K562 (cell line): ENCODE results near the gene CBS. TPM values are rescaled to one million over a fixed set of nuclear protein-coding genes. Genes with fewer than 3 reads are reported as not detected.
"Not testable (repeated sequence)": the region's sequence is repeated elsewhere in the genome, so short reads cannot be mapped to it uniquely, and the experiment has no call there.

Experiments used
- ATAC-seq: fragments of 200-7000 bp; cut with Tn5 transposase; 3 replicates; pipeline ENCODE4 v1.9.1; 2020; ENCODE audit warnings: moderate library complexity
- BruUV-seq: library from RNA; stranded (reverse); fragments of 400-500 nt; replicated peaks from 2 replicates; lab custom pipeline; 2021; lab: Mats Ljungman, UMichigan
- CTCF ChIA-PET: fragments of 300-600 bp; formaldehyde crosslinking; extraction: SDS; loops from one replicate; lab custom pipeline; 2021; ENCODE audit warnings: low intra/inter-chr PET ratio; lab: Yijun Ruan, JAX
- POLR2A ChIA-PET: fragments of 300-600, 350-650 bp; sonication (Branson Sonifier 250); formaldehyde crosslinking; extraction: SDS; loops from one replicate; lab custom pipeline; 2021; ENCODE audit warnings: antibody characterized with exemption, inconsistent platforms; lab: Yijun Ruan, JAX
- DNase-seq, 4 experiments: peaks; one replicate each; pipeline versions ENCODE4 v3.0.0 to v3.0.0-alpha.2; 2011 to 2018; ENCODE audit warnings: low spot score in 3 of 4, mixed read lengths in 3 of 4; ENCODE audit errors: extremely low read depth in 1 of 4
- FAIRE-seq: peaks from 2 replicates; lab custom pipeline; 2011; peaks lifted over from hg19 to GRCh38; lab: Jason Lieb, UNC
- H2AFZ ChIP-seq: 2 replicates; pipeline ENCODE4 v1.6.0; 2011; ENCODE audit warnings: low read depth, low read length, control low read depth, inconsistent platforms
- H3K27ac ChIP-seq: fragments of 200-600 bp; 3 replicates; pipeline ENCODE4 v1.8.0; 2011; ENCODE audit warnings: low read depth, mild to moderate bottlenecking, control low read depth, inconsistent platforms, low read length, moderate library complexity, mixed read lengths; ENCODE audit errors: extremely low read depth
- H3K27me3 ChIP-seq, 2 experiments: fragments of 300-600 bp in 1 of 2; 2 replicates in 1 of 2; 3 replicates in 1 of 2; pipeline versions ENCODE4 v1.6.0 to v1.8.0; 2011; ENCODE audit warnings: inconsistent platforms in 2 of 2, low read length in 2 of 2, mild to moderate bottlenecking in 1 of 2, mixed read lengths in 1 of 2, moderate library complexity in 1 of 2; ENCODE audit not compliant: control insufficient read depth in 2 of 2, insufficient read depth in 2 of 2
- H3K36me3 ChIP-seq: fragments of 300-600 bp; 3 replicates; pipeline ENCODE4 v1.8.0; 2011; ENCODE audit warnings: mild to moderate bottlenecking, low read length, inconsistent platforms; ENCODE audit not compliant: control insufficient read depth, insufficient read depth
- H3K4me1 ChIP-seq, 2 experiments: fragments of 200-600 bp in 1 of 2; replicated peaks in 1 of 2; 2 replicates in 1 of 2; 3 replicates in 1 of 2; pipeline versions ENCODE4 v1.5.1 to v1.8.0; 2011; ENCODE audit warnings: inconsistent platforms in 2 of 2, low read length in 2 of 2, mild to moderate bottlenecking in 1 of 2, mixed read lengths in 1 of 2, moderate library complexity in 1 of 2; ENCODE audit not compliant: control insufficient read depth in 2 of 2, insufficient read depth in 2 of 2
- H3K4me2 ChIP-seq: 2 replicates; pipeline ENCODE4 v1.6.1; 2011; ENCODE audit warnings: low read length, control low read depth, inconsistent platforms, mixed read lengths; ENCODE audit not compliant: insufficient read depth
- H3K4me3 ChIP-seq: fragments of 200-600 bp; sonication (generic), shearing (Covaris generic); 2 replicates; pipeline ENCODE4 v1.5.1; 2016; ENCODE audit warnings: control low read depth, inconsistent platforms
- H3K79me2 ChIP-seq: fragments of 200-600 bp; 3 replicates; pipeline ENCODE4 v1.8.0; 2011; ENCODE audit warnings: low read length, inconsistent platforms; ENCODE audit not compliant: control insufficient read depth, insufficient read depth
- H3K9ac ChIP-seq, 2 experiments: 2 replicates each; pipeline versions ENCODE4 v1.6.0 to v1.6.1; 2011; ENCODE audit warnings: low read depth in 2 of 2, low read length in 2 of 2, control low read depth in 1 of 2, inconsistent platforms in 1 of 2, mild to moderate bottlenecking in 1 of 2, mixed read lengths in 1 of 2; ENCODE audit not compliant: insufficient read depth in 1 of 2
- H3K9me1 ChIP-seq: one replicate; pipeline ENCODE4 v1.6.0; 2011; ENCODE audit warnings: inconsistent platforms, mild to moderate bottlenecking, low read length, moderate library complexity; ENCODE audit not compliant: control insufficient read depth, insufficient read depth
- H3K9me3 ChIP-seq: replicated peaks from 2 replicates; pipeline ENCODE4 v1.5.1; 2011; ENCODE audit warnings: low read depth, low read length, inconsistent platforms; ENCODE audit not compliant: control insufficient read depth, insufficient read depth
- H4K20me1 ChIP-seq: replicated peaks from 2 replicates; pipeline ENCODE4 v1.6.1; 2011; ENCODE audit warnings: low read length, inconsistent platforms, mixed read lengths; ENCODE audit not compliant: control insufficient read depth, insufficient read depth
- RBFOX2 ChIP-seq: fragments of 200-400 bp; formaldehyde crosslinking; IDR thresholded peaks from 2 replicates; pipeline ENCODE4 v1.6.1; 2017; ENCODE audit warnings: low read depth, mild to moderate bottlenecking, low read length, moderate library complexity
- WGBS: fragments of 100-300 bp; shearing (Covaris generic); methylation state at CpG from one replicate; pipeline ENCODE4 v1.1.6; 2016; ENCODE audit warnings: low coverage, mixed read lengths; ENCODE audit not compliant: insufficient coverage; ENCODE audit errors: missing lambda C conversion rate; 5-methylcytosine and 5-hydroxymethylcytosine counted together
- in situ Hi-C: fragments of 300-500 bp; cut with MboI; formaldehyde crosslinking; loops from 4 replicates; pipeline ENCODE4 v1.15.0; 2018; ENCODE audit warnings: inconsistent platforms, mixed read lengths
- intact Hi-C: fragments of 100-400 bp; cut with micrococcal nuclease; formaldehyde crosslinking; loops from 2 replicates; pipeline ENCODE4 v1.14.2; 2022
- polyA plus RNA-seq, 8 experiments: library from polyadenylated mRNA; depleted of rRNA in 4 of 8; stranded (reverse) in 5 of 8; unstranded in 3 of 8; fragments of >200 nt; fragmentation: Nextera tagmentation in 2 of 8; fragmentation: Illumina TruSeq in 1 of 8; extraction: Ambion mirVana in 2 of 8; extraction: Trizol in 1 of 8; gene quantifications; 2 replicates each; pipeline versions ENCODE4 v1.2.1 to v1.2.3, GENCODE V29; 2011 to 2014; ENCODE audit warnings: inconsistent platforms in 1 of 8, missing spikeins in 1 of 8
- total RNA-seq, 7 experiments: library from RNA; depleted of rRNA in 6 of 7; stranded (reverse); fragments of >200 nt in 6 of 7; fragmentation: Illumina TruSeq in 2 of 7; extraction: Trizol in 2 of 7; gene quantifications; 2 replicates each; pipeline versions ENCODE4 v1.2.1 to v1.2.3, GENCODE V29; 2011 to 2021; ENCODE audit warnings: low replicate concordance in 1 of 7

The CBS gene
- total and polyA plus RNA-seq, 9 of the 15 experiments (the other 6 are each of a cell fraction or from before 2014, with no cell fraction given) = 4.6 to 472 (median 152) TPM

DNA sequence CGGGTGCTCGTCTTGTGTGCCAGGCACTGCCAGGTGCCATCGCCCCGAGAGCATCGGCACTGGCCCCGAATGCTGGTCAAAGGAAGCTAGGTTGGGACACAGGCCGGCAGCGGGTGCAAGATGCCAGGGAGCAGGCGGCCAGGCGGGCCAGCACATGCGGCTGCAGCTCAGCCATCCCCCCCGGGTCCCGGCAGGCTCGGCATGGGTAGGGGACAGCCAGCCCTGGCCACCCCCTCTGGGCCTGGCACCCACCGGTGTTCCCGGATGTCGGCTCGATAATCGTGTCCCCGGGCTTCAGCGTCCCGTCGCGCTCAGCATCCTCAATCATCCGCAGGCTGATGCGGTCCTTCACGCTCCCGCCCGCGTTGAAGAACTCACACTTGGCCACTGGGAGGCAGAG is 9.6 kb downstream of the CBS start:
- H3K27me3 ChIP-seq, H3K79me2 ChIP-seq, H3K27ac ChIP-seq, CTCF ChIA-PET, H3K9me3 ChIP-seq, H3K36me3 ChIP-seq, intact Hi-C loops, H3K4me3 ChIP-seq, POLR2A ChIA-PET, BruUV-seq, H2AFZ ChIP-seq, H3K9ac ChIP-seq, H3K4me1 ChIP-seq, DNase-seq, H3K9me1 ChIP-seq, ATAC-seq, FAIRE-seq, H3K4me2 ChIP-seq, in situ Hi-C loops, H4K20me1 ChIP-seq: not testable (repeated sequence)
- 96% methylated on average over 4 of the region's 30 CpGs for WGBS
- TF ChIP-seq RBFOX2 = peak; percentile 35; the same call in 1 of the 2 replicates

DNA sequence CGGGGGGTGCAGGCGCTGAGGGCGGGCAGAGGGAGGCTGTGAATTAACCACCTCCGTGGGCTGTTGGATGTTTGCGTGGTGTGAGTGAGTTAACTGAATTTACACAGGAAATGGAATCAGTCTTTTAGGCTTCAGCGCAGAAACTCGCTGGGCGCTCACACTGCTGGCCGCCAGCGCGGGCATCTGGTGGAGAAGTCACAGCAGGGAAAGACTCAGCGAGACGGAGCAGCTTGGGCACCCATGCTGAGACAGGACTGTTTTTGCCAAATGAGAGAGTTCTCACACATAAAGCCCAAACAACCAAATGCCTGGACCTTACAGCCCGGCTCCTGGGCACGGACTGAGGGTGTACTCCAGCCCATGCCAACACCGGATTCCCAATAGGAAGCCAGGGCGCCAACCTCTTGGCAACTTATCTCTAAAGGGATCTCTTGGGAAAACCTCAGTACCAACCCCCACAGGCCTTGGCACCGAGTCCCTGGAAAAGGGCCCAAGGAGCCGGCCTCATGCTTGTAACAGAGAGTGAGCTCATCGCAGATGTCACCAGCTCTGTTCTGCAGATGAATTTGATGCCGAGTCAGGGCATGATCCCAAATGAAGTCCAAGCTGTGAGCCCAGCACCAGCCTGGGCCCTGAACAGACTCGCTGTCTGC is 11.2 kb downstream of the CBS start:
- H3K4me1 ChIP-seq, H3K9me3 ChIP-seq, H3K27ac ChIP-seq, ATAC-seq, H4K20me1 ChIP-seq, H3K79me2 ChIP-seq, H2AFZ ChIP-seq, in situ Hi-C loops, H3K27me3 ChIP-seq, CTCF ChIA-PET, H3K36me3 ChIP-seq, H3K9me1 ChIP-seq, DNase-seq, H3K9ac ChIP-seq, POLR2A ChIA-PET, H3K4me2 ChIP-seq, BruUV-seq, FAIRE-seq, H3K4me3 ChIP-seq, intact Hi-C loops: not testable (repeated sequence)
- WGBS = no CpG with 5 or more reads among the region's 22 CpGs

DNA sequence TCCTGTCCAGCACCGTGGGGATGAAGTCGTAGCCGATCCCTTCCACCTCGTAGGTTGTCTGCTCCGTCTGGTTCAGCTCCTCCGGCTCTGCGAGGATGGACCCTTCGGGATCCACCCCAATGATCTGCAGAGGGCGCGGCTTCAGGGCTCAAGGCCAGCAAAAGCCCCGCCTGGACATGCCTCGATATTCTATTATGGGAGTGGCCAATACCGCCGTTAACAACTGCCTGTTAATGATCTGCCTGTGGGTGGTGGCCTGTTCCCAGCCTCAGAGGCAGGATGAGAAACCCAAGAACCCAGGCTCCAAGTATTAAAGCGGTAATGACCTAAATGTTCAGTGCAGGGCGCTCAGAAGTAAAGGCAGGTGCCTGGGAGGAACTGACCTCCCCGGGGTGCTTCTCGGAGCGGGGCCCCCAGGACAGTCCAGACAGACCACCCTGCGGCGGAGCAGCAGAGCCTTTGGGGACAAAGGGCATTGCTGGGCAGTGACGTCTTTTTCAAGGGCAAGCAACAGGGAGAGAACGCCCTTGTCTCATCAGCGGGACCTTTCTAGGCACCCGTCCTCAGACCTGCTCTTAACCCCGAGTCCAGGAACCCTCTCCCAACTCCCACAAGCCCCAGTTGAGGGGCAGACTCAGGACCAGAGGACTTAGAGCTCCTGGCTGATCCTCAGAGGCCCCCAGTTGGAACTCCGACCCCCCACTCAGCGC is 12.5 kb downstream of the CBS start:
- H2AFZ ChIP-seq, FAIRE-seq, DNase-seq, H3K36me3 ChIP-seq, intact Hi-C loops, H3K4me2 ChIP-seq, in situ Hi-C loops, CTCF ChIA-PET, POLR2A ChIA-PET, H4K20me1 ChIP-seq, H3K27me3 ChIP-seq, H3K9me3 ChIP-seq, H3K9ac ChIP-seq, H3K4me1 ChIP-seq, H3K9me1 ChIP-seq, H3K79me2 ChIP-seq, H3K4me3 ChIP-seq, H3K27ac ChIP-seq: not testable (repeated sequence)
- WGBS = 50% methylated on average over 1 of the region's 28 CpGs
- BruUV-seq = TSS peak; percentile 14
- ATAC-seq = 0 out of 3 replicates have a peak, but pooled peaks have one; percentile 4
